NCI-H748 treated with DMSO at 0.1 percent for 48 hours (cell line): ENCODE data around the gene SAMD4A.
A peak's percentile ranks its signal among the peaks of the same experiment; 100 is the strongest.

Experiments
- DNase-seq: peaks from one replicate; lab custom pipeline; 2025; lab: John Stamatoyannopoulos, UW

SAMD4A gene

GRCh38 chr14:54567224-54567638, 303 bp downstream of the SAMD4A start:
- no peak for DNase-seq

GRCh38 chr14:54567639-54568561, 972 bp downstream of the SAMD4A start:
- no peak for DNase-seq

- no peak for DNase-seq
Observed at GRCh38 chr14:54568821-54569595, 2.1 kb downstream of the SAMD4A start.

GRCh38 chr14:54570047-54570446, 3.1 kb downstream of the SAMD4A start:
- no peak for DNase-seq

GRCh38 chr14:54570631-54571415, 3.9 kb downstream of the SAMD4A start:
- DNase-seq, result no peak

- DNase-seq, result peak; percentile 52
Observed at GRCh38 chr14:54572316-54572715, 5.4 kb downstream of the SAMD4A start.

- no peak for DNase-seq
Observed at GRCh38 chr14:54574528-54574927, 7.6 kb downstream of the SAMD4A start.

- no peak for DNase-seq
Observed at GRCh38 chr14:54577494-54577893, 10.6 kb downstream of the SAMD4A start.

- no peak for DNase-seq
Observed at GRCh38 chr14:54577977-54578376, 11.0 kb downstream of the SAMD4A start.

GRCh38 chr14:54579621-54580020, 12.7 kb downstream of the SAMD4A start:
- no peak for DNase-seq

- DNase-seq, result no peak
Observed at GRCh38 chr14:54580933-54581332, 14.0 kb downstream of the SAMD4A start.

- DNase-seq, result no peak
Observed at GRCh38 chr14:54582334-54582733, 15.4 kb downstream of the SAMD4A start.

- DNase-seq, result no peak
Observed at GRCh38 chr14:54584097-54584496, 17.2 kb downstream of the SAMD4A start.

- no peak for DNase-seq
Observed at GRCh38 chr14:54585214-54585613, 18.3 kb downstream of the SAMD4A start.

- DNase-seq, result no peak
Observed at GRCh38 chr14:54589076-54589475, 22.1 kb downstream of the SAMD4A start.

GRCh38 chr14:54589843-54590242, 22.9 kb downstream of the SAMD4A start:
- no peak for DNase-seq

- DNase-seq, result no peak
Observed at GRCh38 chr14:54590481-54590880, 23.6 kb downstream of the SAMD4A start.

- no peak for DNase-seq
Observed at GRCh38 chr14:54591461-54591860, 24.5 kb downstream of the SAMD4A start.

GRCh38 chr14:54591866-54592265, 24.9 kb downstream of the SAMD4A start:
- DNase-seq, result no peak

GRCh38 chr14:54593860-54594259, 26.9 kb downstream of the SAMD4A start:
- DNase-seq, result no peak

- no peak for DNase-seq
Observed at GRCh38 chr14:54594537-54594936, 27.6 kb downstream of the SAMD4A start.

GRCh38 chr14:54597795-54598443, 31.0 kb downstream of the SAMD4A start:
- DNase-seq, result no peak
